OCI-LY3 (cell line): ENCODE results near the gene PHACTR2.

Source experiments
- H2AFZ ChIP-seq: fragments of 200-600, 300-600 bp; shearing (Covaris generic); 2 replicates; pipeline ENCODE4 v1.6.0; 2014; ENCODE audit warnings: antibody characterized with exemption, low read depth, low read length
- H3K27ac ChIP-seq: fragments of 200-600, 300-600 bp; sonication (generic); 2 replicates; pipeline ENCODE4 v1.5.1; 2014; ENCODE audit warnings: mild to moderate bottlenecking, low read length, moderate library complexity, mixed read lengths
- H3K27me3 ChIP-seq: fragments of 200-600, 300-600 bp; sonication (generic); 2 replicates; pipeline ENCODE4 v1.6.1; 2014; ENCODE audit warnings: low read depth, low read length, mixed read lengths
- H3K36me3 ChIP-seq: fragments of 200-600, 300-600 bp; sonication (generic); replicated peaks from 2 replicates; pipeline ENCODE3; 2014; ENCODE audit warnings: low read depth, low read length, mixed read lengths
- H3K4me1 ChIP-seq: fragments of 300-600, 200-600 bp; sonication (generic); 2 replicates; pipeline ENCODE4 v1.6.1; 2014; ENCODE audit warnings: low read length, mixed read lengths
- H3K4me2 ChIP-seq: fragments of 200-600, 300-600 bp; sonication (generic); 2 replicates; pipeline ENCODE4 v1.6.1; 2014; ENCODE audit warnings: low read length, mixed read lengths
- H3K4me3 ChIP-seq: fragments of 300-600, 200-600 bp; sonication (generic); 2 replicates; pipeline ENCODE4 v1.5.1; 2014; ENCODE audit warnings: antibody characterized with exemption, mild to moderate bottlenecking, low read length, moderate library complexity
- H3K79me2 ChIP-seq: fragments of 300-600, 200-600 bp; shearing (Covaris generic); 2 replicates; pipeline ENCODE4 v1.6.1; 2014; ENCODE audit warnings: mild to moderate bottlenecking, low read length, mixed read lengths
- H3K9ac ChIP-seq: fragments of 300-600, 200-600 bp; shearing (Covaris generic); 2 replicates; pipeline ENCODE4 v1.6.0; 2014; ENCODE audit warnings: mild to moderate bottlenecking, low read length, moderate library complexity
- H3K9me3 ChIP-seq: fragments of 200-600, 300-600 bp; shearing (Covaris generic); 2 replicates; pipeline ENCODE4 v1.6.1; 2014; ENCODE audit warnings: low read length, mixed read lengths; ENCODE audit not compliant: insufficient read depth
- H4K20me1 ChIP-seq: fragments of 200-600, 300-600 bp; sonication (generic); 2 replicates; pipeline ENCODE4 v1.6.1; 2016; ENCODE audit warnings: low read length, mixed read lengths; ENCODE audit not compliant: insufficient read depth
- EZH2phosphoT487 ChIP-seq: fragments of 200-600 bp; shearing (Covaris generic); IDR thresholded peaks from 2 replicates; pipeline ENCODE4 v1.6.1; 2018; ENCODE audit warnings: antibody characterized with exemption, mixed run types, low read depth
- TF ChIP-seq, protein P1 (sequence below): fragments of 200-600, 300-600 bp; sonication (generic); IDR thresholded peaks from 2 replicates; pipeline ENCODE4 v1.5.1; 2014; ENCODE audit warnings: antibody characterized with exemption, low read length, low read depth

Gene PHACTR2

DNA sequence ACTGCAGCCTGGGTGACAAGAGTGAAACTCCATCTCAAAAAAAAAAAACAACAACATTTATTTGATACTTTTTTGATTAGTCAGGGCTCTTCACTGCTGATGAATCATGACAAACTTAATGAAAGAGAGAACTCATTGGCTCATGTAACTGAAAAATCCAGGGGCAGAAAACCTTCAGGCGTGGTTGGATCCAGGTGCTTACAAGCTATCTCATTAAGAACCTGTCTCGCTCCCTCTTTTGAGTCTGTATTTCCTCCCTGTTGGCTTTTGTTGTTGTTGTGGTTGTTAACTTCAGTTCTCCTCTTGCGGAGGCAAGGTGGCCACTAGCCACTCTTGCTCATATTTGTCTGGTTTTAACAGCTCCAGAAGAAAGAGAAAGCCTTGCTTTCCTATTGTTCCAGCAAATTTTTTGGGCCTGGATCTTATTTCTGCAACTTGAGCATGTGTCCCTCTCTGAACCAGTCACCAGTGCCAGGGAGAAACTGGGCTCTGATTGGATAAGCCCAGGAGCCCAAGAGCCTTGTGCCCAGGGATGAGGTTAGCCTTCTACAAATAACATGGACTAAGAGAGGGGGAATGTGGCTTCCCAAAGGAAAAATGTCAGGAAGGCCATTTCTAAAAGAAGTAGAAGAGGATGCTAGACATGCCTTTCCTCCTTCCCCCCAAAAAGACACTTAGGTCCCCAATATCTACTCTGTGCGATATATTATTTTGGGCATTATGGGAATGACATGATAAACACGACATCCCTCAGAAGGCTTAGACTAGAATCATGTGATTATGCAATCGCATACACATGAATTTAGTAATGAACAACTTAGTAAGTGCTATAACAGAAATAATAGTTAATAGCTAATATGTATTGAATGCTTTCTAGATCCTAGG is 64.5 kb downstream of the PHACTR2 start:
- Histone ChIP-seq H3K4me1 (no peaks in the 10 kb centered on the region), H4K20me1 (no peaks in the 10 kb centered on the region), H3K9me3 (no peaks in the 10 kb centered on the region), H3K36me3 (no peaks in the 10 kb centered on the region), H3K4me3 (no peak overlapping the region), H3K9ac (no peak overlapping the region), H2AFZ (no peak overlapping the region), H3K4me2 (no peak overlapping the region), H3K27ac (no peak overlapping the region), H3K79me2 (no peaks in the 10 kb centered on the region), H3K27me3 (no peaks in the 10 kb centered on the region)
- no peak for TF ChIP-seq EZH2phosphoT487
- TF ChIP-seq, protein P1, sequence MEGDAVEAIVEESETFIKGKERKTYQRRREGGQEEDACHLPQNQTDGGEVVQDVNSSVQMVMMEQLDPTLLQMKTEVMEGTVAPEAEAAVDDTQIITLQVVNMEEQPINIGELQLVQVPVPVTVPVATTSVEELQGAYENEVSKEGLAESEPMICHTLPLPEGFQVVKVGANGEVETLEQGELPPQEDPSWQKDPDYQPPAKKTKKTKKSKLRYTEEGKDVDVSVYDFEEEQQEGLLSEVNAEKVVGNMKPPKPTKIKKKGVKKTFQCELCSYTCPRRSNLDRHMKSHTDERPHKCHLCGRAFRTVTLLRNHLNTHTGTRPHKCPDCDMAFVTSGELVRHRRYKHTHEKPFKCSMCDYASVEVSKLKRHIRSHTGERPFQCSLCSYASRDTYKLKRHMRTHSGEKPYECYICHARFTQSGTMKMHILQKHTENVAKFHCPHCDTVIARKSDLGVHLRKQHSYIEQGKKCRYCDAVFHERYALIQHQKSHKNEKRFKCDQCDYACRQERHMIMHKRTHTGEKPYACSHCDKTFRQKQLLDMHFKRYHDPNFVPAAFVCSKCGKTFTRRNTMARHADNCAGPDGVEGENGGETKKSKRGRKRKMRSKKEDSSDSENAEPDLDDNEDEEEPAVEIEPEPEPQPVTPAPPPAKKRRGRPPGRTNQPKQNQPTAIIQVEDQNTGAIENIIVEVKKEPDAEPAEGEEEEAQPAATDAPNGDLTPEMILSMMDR: no peak

- Histone ChIP-seq H3K4me1 (no peaks in the 10 kb centered on the region), H2AFZ (no peak overlapping the region), H3K79me2 (no peaks in the 10 kb centered on the region), H3K4me2 (no peak overlapping the region), H3K9ac (no peak overlapping the region), H3K27ac (no peak overlapping the region), H3K9me3 (no peaks in the 10 kb centered on the region), H3K27me3 (no peaks in the 10 kb centered on the region), H4K20me1 (no peaks in the 10 kb centered on the region), H3K4me3 (no peak overlapping the region), H3K36me3 (no peaks in the 10 kb centered on the region)
- TF ChIP-seq EZH2phosphoT487: no peak
- TF ChIP-seq, protein P1: no peak
Measured at GRCh38 chr6:143742955-143743255, 65.1 kb downstream of the PHACTR2 start.

- H2AFZ ChIP-seq: no peak overlapping the region
- H3K9ac ChIP-seq: no peak overlapping the region
- no peaks in the 10 kb centered on the region for H3K9me3 ChIP-seq
- H3K27me3 ChIP-seq: no peaks in the 10 kb centered on the region
- H4K20me1 ChIP-seq: no peaks in the 10 kb centered on the region
- H3K27ac ChIP-seq: no peak overlapping the region
- H3K4me3 ChIP-seq: no peak overlapping the region
- TF ChIP-seq EZH2phosphoT487: no peak
- TF ChIP-seq, protein P1: no peak
- no peaks in the 10 kb centered on the region for H3K4me1 ChIP-seq
- no peaks in the 10 kb centered on the region for H3K79me2 ChIP-seq
- H3K36me3 ChIP-seq: no peaks in the 10 kb centered on the region
- no peak overlapping the region for H3K4me2 ChIP-seq
Measured at GRCh38 chr6:143743301-143744166, 65.8 kb downstream of the PHACTR2 start.

DNA sequence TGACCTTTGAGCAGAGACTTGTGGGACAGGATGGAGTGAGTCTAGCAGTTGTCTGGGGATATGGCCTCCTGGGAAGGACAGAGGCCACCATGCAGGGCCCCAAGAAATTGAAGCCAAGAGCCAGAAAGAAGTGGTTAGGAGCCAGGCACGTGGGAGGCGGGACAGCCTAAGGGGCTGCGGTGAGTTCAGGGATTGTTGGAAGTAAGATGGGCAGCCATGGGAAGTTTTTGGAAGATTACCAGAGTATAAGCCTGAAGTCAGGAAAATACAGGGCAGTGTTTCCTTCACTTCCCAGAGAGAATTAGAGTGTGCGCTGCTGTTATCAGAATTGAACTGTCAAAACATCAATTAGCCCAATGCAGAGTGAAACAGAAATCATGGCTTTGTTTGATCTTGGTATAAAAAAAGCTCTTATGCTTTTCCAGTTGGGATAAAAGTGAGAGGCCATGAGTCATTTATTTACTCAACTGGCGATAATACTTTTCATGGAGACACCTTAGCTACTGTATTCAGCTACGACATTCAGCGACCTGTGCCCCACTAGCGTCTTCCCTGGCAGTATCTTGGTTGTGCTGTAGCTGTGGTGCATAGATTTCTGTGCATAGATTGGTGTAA is 66.9 kb downstream of the PHACTR2 start:
- H3K27ac ChIP-seq: no peak overlapping the region
- no peaks in the 10 kb centered on the region for H3K27me3 ChIP-seq
- no peaks in the 10 kb centered on the region for H3K79me2 ChIP-seq
- H3K4me1 ChIP-seq: no peaks in the 10 kb centered on the region
- H3K36me3 ChIP-seq: no peaks in the 10 kb centered on the region
- no peaks in the 10 kb centered on the region for H3K9me3 ChIP-seq
- H3K9ac ChIP-seq: no peak overlapping the region
- no peak overlapping the region for H3K4me2 ChIP-seq
- H2AFZ ChIP-seq: no peak overlapping the region
- H3K4me3 ChIP-seq: no peak overlapping the region
- no peaks in the 10 kb centered on the region for H4K20me1 ChIP-seq
- TF ChIP-seq, protein P1: no peak
- no peak for TF ChIP-seq EZH2phosphoT487
